ENCODE measurements around the gene TBATA.

TBATA gene, protein sequence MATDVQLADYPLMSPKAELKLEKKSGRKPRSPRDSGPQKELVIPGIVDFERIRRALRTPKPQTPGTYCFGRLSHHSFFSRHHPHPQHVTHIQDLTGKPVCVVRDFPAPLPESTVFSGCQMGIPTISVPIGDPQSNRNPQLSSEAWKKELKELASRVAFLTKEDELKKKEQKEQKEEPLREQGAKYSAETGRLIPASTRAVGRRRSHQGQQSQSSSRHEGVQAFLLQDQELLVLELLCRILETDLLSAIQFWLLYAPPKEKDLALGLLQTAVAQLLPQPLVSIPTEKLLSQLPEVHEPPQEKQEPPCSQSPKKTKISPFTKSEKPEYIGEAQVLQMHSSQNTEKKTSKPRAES

GRCh38 chr10:70785190-70785589, at the start of gene TBATA:
Gene TBATA, minus strand, starts transcription at chr10:70785377. Its CDS starts 1,998 bp downstream, at chr10:70783379.
- Histone ChIP-seq H3K27ac (peak within 1 kb of the TSS in 9 of 11 experiments; percentile 29 to 65 (median 50); a peak in 15 of 22 replicates), H3K4me1 (peaks cover 36 to 70% (median 54%) of the 10 kb centered on the region in 10 experiments), H4K20me1 (no peaks in the 10 kb centered on the region), H3K4me3 (peak within 1 kb of the TSS in 2 of 10 experiments; percentile 22 to 28; a peak in 2 of 20 replicates), H3K4me2 (peak within 1 kb of the TSS; percentile 63 to 91 (median 74)), H3K9ac (peak within 1 kb of the TSS in 8 of 11 experiments; percentile 2 to 46 (median 16); a peak in 12 of 22 replicates), H3K27me3 (no peaks in the 10 kb centered on the region), H3K9me3 (replicated peaks in 1 of 11) (no peaks in the 10 kb centered on the region), H3K36me3 (no peaks in the 10 kb centered on the region)
- TF ChIP-seq Cebpa-rat (IDR thresholded peaks at IDR 0.05), result no peak

DNA sequence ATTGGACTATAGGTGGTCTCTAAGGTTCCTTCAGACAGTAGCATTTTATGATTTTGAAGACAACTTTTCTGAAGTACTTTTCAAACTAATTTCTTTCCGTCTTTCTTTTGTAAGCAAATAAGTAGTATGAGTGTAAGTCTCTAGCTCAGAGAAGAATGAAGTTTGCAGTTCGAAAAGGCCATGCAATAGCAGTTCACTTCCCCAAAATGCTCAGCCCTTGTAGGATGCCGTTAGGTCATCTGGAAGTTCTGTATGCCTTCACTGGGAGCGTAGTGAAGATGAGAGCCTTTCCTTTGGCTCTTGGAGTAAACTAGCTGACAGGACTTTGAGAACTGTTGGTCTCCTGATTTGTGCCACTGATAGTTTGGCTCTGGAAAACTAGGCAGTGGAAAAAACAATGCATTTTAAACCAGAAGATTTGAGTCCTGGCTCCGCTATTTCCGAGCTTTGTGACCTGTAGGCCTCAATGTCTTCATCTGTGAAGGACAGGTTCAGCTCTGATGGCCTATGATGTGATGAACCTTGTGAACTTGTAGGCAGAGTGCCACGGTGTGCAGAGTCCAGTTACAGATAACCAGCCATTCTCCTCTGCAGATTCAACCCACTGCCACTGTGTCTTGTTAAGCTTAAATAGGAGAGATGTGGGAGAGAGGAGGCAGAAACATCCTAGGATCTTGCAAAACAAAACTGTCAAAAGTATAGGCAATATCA, 49.4 kb upstream of the TBATA start:
- Histone ChIP-seq H3K36me3 (peaks cover 15 to 76% (median 42%) of the 10 kb centered on the region in 11 experiments), H3K4me2 (peak overlapping the region in 5 of 11 experiments; percentile 60 to 84 (median 80); a peak in 8 of 22 replicates), H3K4me1 (peaks cover 11 to 64% (median 33%) of the 10 kb centered on the region in 10 experiments), H3K27ac (no peak overlapping the region), H3K27me3 (peaks cover 0 to 81% (median 0%) of the 10 kb centered on the region in 11 experiments; a peak in 5 of 22 replicates), H3K9me3 (replicated peaks in 1 of 11) (peaks cover 7 to 15% (median 12%) of the 10 kb centered on the region in 11 experiments; a peak in 19 of 22 replicates), H4K20me1 (peaks cover 5 to 99% (median 68%) of the 10 kb centered on the region in 11 experiments; a peak in 21 of 22 replicates), H3K4me3 (no peak overlapping the region), H3K9ac (no peak overlapping the region)
- no peak for TF ChIP-seq Cebpa-rat (IDR thresholded peaks at IDR 0.05)

DNA sequence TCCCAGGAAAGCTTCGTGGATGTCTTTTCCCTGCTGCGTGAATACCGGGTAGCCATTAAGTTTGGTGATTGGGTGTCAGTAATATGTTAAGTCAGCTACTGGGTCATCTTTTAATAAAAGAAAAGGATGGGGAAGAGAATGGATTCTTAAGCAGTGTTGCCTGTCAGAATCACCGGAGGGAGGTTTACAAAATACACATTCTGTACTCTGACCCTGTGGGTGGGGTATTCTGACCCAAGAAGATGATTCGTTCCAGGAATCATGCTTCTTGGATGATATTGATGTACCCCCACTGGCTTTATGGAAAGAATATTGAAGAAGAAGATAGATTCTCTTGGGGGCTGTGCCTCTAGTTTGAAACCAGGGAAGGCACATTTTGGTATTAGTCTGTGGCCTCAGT, 48.8 kb upstream of the TBATA start:
- Histone ChIP-seq H3K9me3 (replicated peaks in 1 of 11) (peaks cover 7 to 15% (median 12%) of the 10 kb centered on the region in 11 experiments; a peak in 19 of 22 replicates), H3K27ac (no peak overlapping the region), H3K36me3 (peaks cover 17 to 76% (median 43%) of the 10 kb centered on the region in 11 experiments), H3K4me1 (peaks cover 11 to 66% (median 34%) of the 10 kb centered on the region in 10 experiments), H3K27me3 (peaks cover 0 to 82% (median 0%) of the 10 kb centered on the region in 11 experiments; a peak in 5 of 22 replicates), H3K4me2 (peak overlapping the region in 7 of 11 experiments; percentile 49 to 84 (median 75); a peak in 13 of 22 replicates), H3K4me3 (no peak overlapping the region), H3K9ac (no peak overlapping the region), H4K20me1 (peaks cover 7 to 99% (median 71%) of the 10 kb centered on the region in 11 experiments; a peak in 21 of 22 replicates)
- no peak for TF ChIP-seq Cebpa-rat (IDR thresholded peaks at IDR 0.05)

DNA sequence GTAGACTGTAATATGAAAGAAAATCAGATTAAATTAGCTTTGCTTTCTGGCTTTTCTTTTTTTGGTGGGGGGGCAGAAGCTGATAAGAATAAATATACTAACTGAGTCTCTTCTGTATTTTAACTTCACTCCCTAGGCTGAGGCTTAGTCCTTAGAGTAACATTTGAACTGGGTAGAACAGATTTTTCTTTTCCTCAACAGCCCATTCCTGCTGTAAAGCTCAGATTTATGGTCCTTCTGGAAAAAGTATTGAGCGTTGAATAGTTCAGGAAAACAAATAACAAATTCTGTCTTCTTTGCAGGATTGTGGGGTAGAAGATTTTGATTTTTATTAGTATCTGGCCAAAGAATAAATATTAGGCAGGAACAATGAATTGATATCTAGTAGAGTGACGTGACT, 48.4 kb upstream of the TBATA start:
- no peak for TF ChIP-seq Cebpa-rat (IDR thresholded peaks at IDR 0.05)
- peaks cover 0 to 82% (median 0%) of the 10 kb centered on the region in 11 experiments; a peak in 5 of 22 replicates for H3K27me3 ChIP-seq
- no peak overlapping the region for H3K9ac ChIP-seq
- peaks cover 7 to 15% (median 12%) of the 10 kb centered on the region in 11 experiments; a peak in 19 of 22 replicates for H3K9me3 ChIP-seq (replicated peaks in 1 of 11)
- H3K27ac ChIP-seq, result peak overlapping the region in 1 of 11 experiments; percentile 35; a peak in 1 of 22 replicates
- H3K36me3 ChIP-seq, result peaks cover 21 to 76% (median 43%) of the 10 kb centered on the region in 11 experiments
- no peak overlapping the region for H3K4me3 ChIP-seq
- peaks cover 10 to 99% (median 75%) of the 10 kb centered on the region in 11 experiments; a peak in 21 of 22 replicates for H4K20me1 ChIP-seq
- peak overlapping the region; percentile 3 to 84 (median 60); a peak in 20 of 22 replicates for H3K4me2 ChIP-seq
- peaks cover 11 to 65% (median 34%) of the 10 kb centered on the region in 10 experiments for H3K4me1 ChIP-seq

- Histone ChIP-seq H3K4me1 (peaks cover 15 to 59% (median 34%) of the 10 kb centered on the region in 10 experiments), H3K4me2 (peak overlapping the region; percentile 3 to 84 (median 60); a peak in 21 of 22 replicates), H3K9ac (no peak overlapping the region), H3K27ac (peak overlapping the region in 1 of 11 experiments; percentile 35; a peak in 1 of 22 replicates), H4K20me1 (peaks cover 14 to 99% (median 81%) of the 10 kb centered on the region in 11 experiments; a peak in 21 of 22 replicates), H3K27me3 (peaks cover 0 to 82% (median 0%) of the 10 kb centered on the region in 11 experiments; a peak in 5 of 22 replicates), H3K4me3 (no peak overlapping the region), H3K36me3 (peaks cover 24 to 76% (median 45%) of the 10 kb centered on the region in 11 experiments), H3K9me3 (replicated peaks in 1 of 11) (peaks cover 7 to 12% (median 10%) of the 10 kb centered on the region in 11 experiments; a peak in 19 of 22 replicates)
- no peak for TF ChIP-seq Cebpa-rat (IDR thresholded peaks at IDR 0.05)
Observed at GRCh38 chr10:70832852-70833528, 47.8 kb upstream of the TBATA start.

- no peak for TF ChIP-seq Cebpa-rat (IDR thresholded peaks at IDR 0.05)
- no peak overlapping the region for H3K27ac ChIP-seq
- peaks cover under 1 to 4% (median 3%) of the 10 kb centered on the region in 11 experiments; a peak in 18 of 22 replicates for H3K9me3 ChIP-seq (replicated peaks in 1 of 11)
- H3K4me1 ChIP-seq, result peaks cover 22 to 62% (median 37%) of the 10 kb centered on the region in 10 experiments
- H3K36me3 ChIP-seq, result peaks cover 18 to 70% (median 38%) of the 10 kb centered on the region in 11 experiments; a peak in 21 of 22 replicates
- peaks cover 0 to 82% (median 0%) of the 10 kb centered on the region in 11 experiments; a peak in 5 of 22 replicates for H3K27me3 ChIP-seq
- H3K4me3 ChIP-seq, result no peak overlapping the region
- peak overlapping the region in 8 of 11 experiments; percentile 39 to 84 (median 72); a peak in 15 of 22 replicates for H3K4me2 ChIP-seq
- peaks cover 14 to 99% (median 85%) of the 10 kb centered on the region in 11 experiments; a peak in 21 of 22 replicates for H4K20me1 ChIP-seq
- no peak overlapping the region for H3K9ac ChIP-seq
Observed at GRCh38 chr10:70832221-70832620, 47.0 kb upstream of the TBATA start.

- peaks cover 33 to 73% (median 46%) of the 10 kb centered on the region in 10 experiments for H3K4me1 ChIP-seq
- peaks cover 0 to 82% (median 0%) of the 10 kb centered on the region in 11 experiments; a peak in 5 of 22 replicates for H3K27me3 ChIP-seq
- H4K20me1 ChIP-seq, result peaks cover 14 to 100% (median 90%) of the 10 kb centered on the region in 11 experiments; a peak in 21 of 22 replicates
- no peak overlapping the region for H3K4me3 ChIP-seq
- H3K36me3 ChIP-seq, result peaks cover 16 to 64% (median 36%) of the 10 kb centered on the region in 11 experiments; a peak in 21 of 22 replicates
- no peaks in the 10 kb centered on the region for H3K9me3 ChIP-seq (replicated peaks in 1 of 11)
- H3K9ac ChIP-seq, result no peak overlapping the region
- H3K4me2 ChIP-seq, result peak overlapping the region in 4 of 11 experiments; percentile 23 to 52 (median 46); a peak in 7 of 22 replicates
- no peak for TF ChIP-seq Cebpa-rat (IDR thresholded peaks at IDR 0.05)
- no peak overlapping the region for H3K27ac ChIP-seq
Observed at GRCh38 chr10:70830164-70830563, 45.0 kb upstream of the TBATA start.
